Measurements from ENCODE around the gene GPATCH8. TPM values are rescaled to one million over a fixed set of nuclear protein-coding genes. Genes with fewer than 3 reads are reported as not detected.
"Not testable (repeated sequence)": the region's sequence is repeated elsewhere in the genome, so short reads cannot be mapped to it uniquely, and the experiment has no call there.

GPATCH8 gene
- total RNA-seq, 1 experiment from 2014 or later, result 23.2 TPM

DNA sequence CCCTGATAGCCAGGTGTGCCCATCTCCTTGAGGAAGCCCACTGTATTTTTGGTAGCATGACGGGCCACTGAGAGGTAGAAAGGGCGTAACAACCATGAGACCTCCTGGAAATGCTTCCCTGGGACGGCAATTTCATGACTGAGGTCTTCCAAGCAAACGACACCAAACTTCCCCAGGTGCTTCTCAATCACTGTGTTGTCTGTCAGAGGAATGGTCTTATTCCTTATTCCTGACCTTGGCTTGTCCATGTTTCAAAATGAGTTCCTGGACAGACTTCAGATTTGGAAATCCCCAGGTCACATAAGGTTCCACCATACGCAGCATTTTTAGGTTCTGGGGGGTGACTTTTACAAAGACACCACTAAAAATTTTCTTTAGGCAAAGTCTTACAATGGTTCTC lies 138.2 kb downstream of the GPATCH8 start:
- H3K27ac ChIP-seq (ENCODE audit: low read length); H3K9ac ChIP-seq (ENCODE audit: low read length); H3K36me3 ChIP-seq (ENCODE audit: insufficient read depth, low read length); H2AFZ ChIP-seq (ENCODE audit: low read length); H3K4me3 ChIP-seq (ENCODE audit: low read length); DNase-seq; H3K4me2 ChIP-seq (ENCODE audit: low read depth, low read length, poor library complexity, severe bottlenecking); H4K20me1 ChIP-seq (ENCODE audit: insufficient read depth, low read depth, low read length); H3K27me3 ChIP-seq (ENCODE audit: low read length); H3K79me2 ChIP-seq (ENCODE audit: low read length); H3K9me2 ChIP-seq (replicated peaks; ENCODE audit: insufficient read depth, low read length); H3K9me3 ChIP-seq (ENCODE audit: low read length): not testable (repeated sequence)
- H3K4me1 ChIP-seq (ENCODE audit: low read length), result peaks cover 22% of the 10 kb centered on the region

- H3K36me3 ChIP-seq (ENCODE audit: insufficient read depth, low read length), result no peaks in the 10 kb centered on the region
- no peaks in the 10 kb centered on the region for H3K9me3 ChIP-seq (ENCODE audit: low read length)
- H3K4me3 ChIP-seq (ENCODE audit: low read length), result peak within 1 kb of the TSS; percentile 70
- peak within 1 kb of the TSS; percentile 69 for H3K9ac ChIP-seq (ENCODE audit: low read length)
- H3K9me2 ChIP-seq (replicated peaks; ENCODE audit: insufficient read depth, low read length), result no peaks in the 10 kb centered on the region
- no peak within 1 kb of the TSS for H3K27ac ChIP-seq (ENCODE audit: low read length)
- H3K27me3 ChIP-seq (ENCODE audit: low read length), result no peaks in the 10 kb centered on the region
- no peaks in the 10 kb centered on the region for H3K79me2 ChIP-seq (ENCODE audit: low read length)
- H3K4me1 ChIP-seq (ENCODE audit: low read length), result peaks cover 22% of the 10 kb centered on the region
- H3K4me2 ChIP-seq (ENCODE audit: low read depth, low read length, poor library complexity, severe bottlenecking), result peak within 1 kb of the TSS; percentile 94
- H4K20me1 ChIP-seq (ENCODE audit: insufficient read depth, low read depth, low read length), result 0 out of 2 replicates have a peak, but pooled peaks cover 3% of the 10 kb centered on the region
- peak; percentile 85 for DNase-seq
- H2AFZ ChIP-seq (ENCODE audit: low read length), result peak within 1 kb of the TSS; percentile 94
Observed at GRCh38 chr17:44363613-44364159, 139.5 kb downstream of the GPATCH8 start, which contains the start of gene FAM171A2. Gene FAM171A2 (minus strand): TSS chr17:44363853. CDS start chr17:44363714, 139 bp downstream.

DNA sequence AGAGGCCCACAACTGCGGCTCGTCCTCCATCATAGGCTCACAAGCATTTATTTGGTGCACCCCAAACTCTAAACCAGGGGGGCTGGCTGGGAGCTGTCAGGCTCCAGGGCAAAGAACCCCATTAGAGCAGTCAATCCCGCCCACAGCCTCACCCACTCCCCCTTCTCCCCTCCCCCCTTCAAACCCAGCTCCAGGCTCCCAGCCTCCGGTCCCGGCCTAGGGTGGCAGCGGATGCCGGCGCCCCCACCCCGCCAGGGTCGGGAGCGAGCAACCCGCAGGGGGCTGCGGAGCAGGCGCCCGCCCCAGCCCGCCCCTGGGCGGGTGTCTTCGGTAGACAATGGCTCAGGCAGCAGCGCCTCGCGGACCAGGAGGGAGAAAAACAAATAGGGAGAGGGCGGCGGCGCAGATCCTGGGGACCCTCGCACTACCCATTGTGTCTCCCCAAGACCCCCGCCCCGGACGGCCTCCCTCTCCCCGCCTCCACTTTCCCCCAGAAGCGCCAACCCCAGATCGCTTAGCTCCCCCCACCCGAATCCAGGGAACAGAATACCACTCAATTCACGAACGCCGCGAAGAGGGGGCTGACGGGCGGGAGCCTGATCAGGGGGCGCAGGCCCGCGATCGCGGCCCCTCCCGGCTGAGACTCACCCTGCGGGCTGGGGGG lies 140.1 kb downstream of the GPATCH8 start:
- H3K4me1 ChIP-seq (ENCODE audit: low read length), result peaks cover 22% of the 10 kb centered on the region
- no peaks in the 10 kb centered on the region for H3K79me2 ChIP-seq (ENCODE audit: low read length)
- peak overlapping the region; percentile 94 for H2AFZ ChIP-seq (ENCODE audit: low read length)
- H3K27ac ChIP-seq (ENCODE audit: low read length), result no peak overlapping the region
- H4K20me1 ChIP-seq (ENCODE audit: insufficient read depth, low read depth, low read length), result 0 out of 2 replicates have a peak, but pooled peaks cover 3% of the 10 kb centered on the region
- H3K27me3 ChIP-seq (ENCODE audit: low read length), result no peaks in the 10 kb centered on the region
- H3K9me2 ChIP-seq (replicated peaks; ENCODE audit: insufficient read depth, low read length), result no peaks in the 10 kb centered on the region
- H3K4me2 ChIP-seq (ENCODE audit: low read depth, low read length, poor library complexity, severe bottlenecking), result peak overlapping the region; percentile 94
- H3K4me3 ChIP-seq (ENCODE audit: low read length), result peak overlapping the region; percentile 70
- peak overlapping the region; percentile 69 for H3K9ac ChIP-seq (ENCODE audit: low read length)
- H3K9me3 ChIP-seq (ENCODE audit: low read length), result no peaks in the 10 kb centered on the region
- H3K36me3 ChIP-seq (ENCODE audit: insufficient read depth, low read length), result no peaks in the 10 kb centered on the region
- peak; percentile 48 for DNase-seq

- H3K79me2 ChIP-seq (ENCODE audit: low read length), result no peaks in the 10 kb centered on the region
- H3K4me2 ChIP-seq (ENCODE audit: low read depth, low read length, poor library complexity, severe bottlenecking), result peak overlapping the region; percentile 94
- H3K4me3 ChIP-seq (ENCODE audit: low read length), result peak overlapping the region; percentile 70; the same call in 1 of the 2 replicates
- no peak overlapping the region for H3K27ac ChIP-seq (ENCODE audit: low read length)
- peaks cover 22% of the 10 kb centered on the region for H3K4me1 ChIP-seq (ENCODE audit: low read length)
- H3K9ac ChIP-seq (ENCODE audit: low read length), result 0 out of 2 replicates have a peak overlapping the region, but pooled peaks have one; percentile 69
- 0 out of 2 replicates have a peak, but pooled peaks cover 3% of the 10 kb centered on the region for H4K20me1 ChIP-seq (ENCODE audit: insufficient read depth, low read depth, low read length)
- no peaks in the 10 kb centered on the region for H3K36me3 ChIP-seq (ENCODE audit: insufficient read depth, low read length)
- no peak overlapping the region for H2AFZ ChIP-seq (ENCODE audit: low read length)
- no peak for DNase-seq
- H3K9me3 ChIP-seq (ENCODE audit: low read length), result no peaks in the 10 kb centered on the region
- no peaks in the 10 kb centered on the region for H3K27me3 ChIP-seq (ENCODE audit: low read length)
- H3K9me2 ChIP-seq (replicated peaks; ENCODE audit: insufficient read depth, low read length), result no peaks in the 10 kb centered on the region
Observed at GRCh38 chr17:44362459-44362948, 140.7 kb downstream of the GPATCH8 start.

DNA sequence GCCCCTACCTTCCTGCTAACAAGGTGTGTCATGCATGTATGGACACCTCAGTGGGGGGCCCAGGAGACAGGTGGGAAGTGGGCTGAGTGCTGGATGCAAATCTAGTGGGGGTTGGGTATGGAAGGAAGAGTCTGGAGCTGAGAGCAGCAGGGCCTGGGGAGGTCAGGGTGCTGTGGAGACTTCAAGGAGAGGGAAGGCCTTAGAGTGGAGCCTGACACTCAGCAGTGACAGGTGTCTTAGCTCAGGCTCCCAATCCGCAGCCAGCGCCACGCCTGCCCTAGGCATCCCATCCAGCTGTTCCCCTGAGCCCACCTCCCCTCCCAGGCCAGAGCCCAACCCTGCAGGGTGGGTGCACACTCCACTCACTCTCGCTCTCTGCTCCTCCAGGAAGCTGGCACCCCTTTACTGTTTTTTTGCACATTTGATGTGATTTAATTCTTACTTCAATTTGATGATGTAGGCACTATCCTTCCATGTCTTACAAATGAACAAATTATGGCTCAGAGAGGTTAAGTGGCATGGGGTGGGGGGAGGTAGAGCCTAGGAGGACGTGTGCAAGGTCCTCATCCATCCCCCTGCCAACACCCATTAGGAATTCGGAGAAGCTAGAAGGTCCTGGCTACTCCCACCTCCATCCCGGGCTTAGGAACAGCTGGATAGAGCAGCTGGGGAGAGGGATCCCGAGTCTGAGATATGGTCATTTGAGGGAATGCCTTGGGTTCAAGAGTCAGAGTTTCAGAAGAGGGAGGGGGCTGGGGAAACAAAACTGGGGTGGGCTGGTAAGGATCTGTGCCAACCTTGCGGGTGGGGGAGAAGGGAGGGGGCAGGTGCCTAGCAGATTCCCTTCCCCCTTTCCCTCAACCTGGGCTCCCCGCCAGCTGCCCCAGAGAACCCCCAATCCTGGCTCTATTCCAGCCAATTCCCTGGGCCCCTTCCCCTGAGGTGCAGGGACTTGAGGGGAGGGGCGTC lies 141.6 kb downstream of the GPATCH8 start:
- no peaks in the 10 kb centered on the region for H3K79me2 ChIP-seq (ENCODE audit: low read length)
- no peaks in the 10 kb centered on the region for H3K27me3 ChIP-seq (ENCODE audit: low read length)
- no peaks in the 10 kb centered on the region for H3K9me2 ChIP-seq (replicated peaks; ENCODE audit: insufficient read depth, low read length)
- no peaks in the 10 kb centered on the region for H3K9me3 ChIP-seq (ENCODE audit: low read length)
- H3K4me1 ChIP-seq (ENCODE audit: low read length), result peaks cover 22% of the 10 kb centered on the region
- no peak overlapping the region for H3K27ac ChIP-seq (ENCODE audit: low read length)
- no peak overlapping the region for H3K4me3 ChIP-seq (ENCODE audit: low read length)
- peak; percentile 45 for DNase-seq
- no peak overlapping the region for H3K4me2 ChIP-seq (ENCODE audit: low read depth, low read length, poor library complexity, severe bottlenecking)
- no peaks in the 10 kb centered on the region for H3K36me3 ChIP-seq (ENCODE audit: insufficient read depth, low read length)
- H2AFZ ChIP-seq (ENCODE audit: low read length), result no peak overlapping the region
- 0 out of 2 replicates have a peak, but pooled peaks cover 3% of the 10 kb centered on the region for H4K20me1 ChIP-seq (ENCODE audit: insufficient read depth, low read depth, low read length)
- no peak overlapping the region for H3K9ac ChIP-seq (ENCODE audit: low read length)

- DNase-seq, result no peak
- H3K4me2 ChIP-seq (ENCODE audit: low read depth, low read length, poor library complexity, severe bottlenecking), result no peak overlapping the region
- H2AFZ ChIP-seq (ENCODE audit: low read length), result no peak overlapping the region
- no peaks in the 10 kb centered on the region for H3K79me2 ChIP-seq (ENCODE audit: low read length)
- H3K9me2 ChIP-seq (replicated peaks; ENCODE audit: insufficient read depth, low read length), result no peaks in the 10 kb centered on the region
- H3K36me3 ChIP-seq (ENCODE audit: insufficient read depth, low read length), result no peaks in the 10 kb centered on the region
- 0 out of 2 replicates have a peak, but pooled peaks cover 3% of the 10 kb centered on the region for H4K20me1 ChIP-seq (ENCODE audit: insufficient read depth, low read depth, low read length)
- H3K27ac ChIP-seq (ENCODE audit: low read length), result no peak overlapping the region
- peaks cover 22% of the 10 kb centered on the region for H3K4me1 ChIP-seq (ENCODE audit: low read length)
- H3K4me3 ChIP-seq (ENCODE audit: low read length), result no peak overlapping the region
- no peaks in the 10 kb centered on the region for H3K9me3 ChIP-seq (ENCODE audit: low read length)
- no peak overlapping the region for H3K9ac ChIP-seq (ENCODE audit: low read length)
- no peaks in the 10 kb centered on the region for H3K27me3 ChIP-seq (ENCODE audit: low read length)
Observed at GRCh38 chr17:44360826-44361225, 142.4 kb downstream of the GPATCH8 start.

GRCh38 chr17:44360144-44360533 lies 143.1 kb downstream of the GPATCH8 start:
- Histone ChIP-seq H3K9ac (ENCODE audit: low read length) (no peak overlapping the region), H3K9me2 (replicated peaks; ENCODE audit: insufficient read depth, low read length) (no peaks in the 10 kb centered on the region), H3K36me3 (ENCODE audit: insufficient read depth, low read length) (no peaks in the 10 kb centered on the region), H3K79me2 (ENCODE audit: low read length) (no peaks in the 10 kb centered on the region), H3K9me3 (ENCODE audit: low read length) (no peaks in the 10 kb centered on the region), H3K4me3 (ENCODE audit: low read length) (no peak overlapping the region), H3K4me2 (ENCODE audit: low read depth, low read length, poor library complexity, severe bottlenecking) (no peak overlapping the region), H3K4me1 (ENCODE audit: low read length) (peaks cover 22% of the 10 kb centered on the region), H3K27me3 (ENCODE audit: low read length) (no peaks in the 10 kb centered on the region), H3K27ac (ENCODE audit: low read length) (no peak overlapping the region), H2AFZ (ENCODE audit: low read length) (no peak overlapping the region), H4K20me1 (ENCODE audit: insufficient read depth, low read depth, low read length) (0 out of 2 replicates have a peak, but pooled peaks cover 3% of the 10 kb centered on the region)
- peak; percentile 49 for DNase-seq
